GM19239 (cell line): ENCODE results near the gene UBB.

Experiments
- DNase-seq: peaks from one replicate; pipeline ENCODE4 v3.0.0; 2011; ENCODE audit warnings: low spot score; ENCODE audit not compliant: insufficient read length
- FAIRE-seq: peaks from 2 replicates; lab custom pipeline; 2011; peaks lifted over from hg19 to GRCh38; lab: Jason Lieb, UNC

The UBB gene

GRCh38 chr17:16417399-16417798 lies 36.5 kb downstream of the UBB start:
- FAIRE-seq = no peak
- DNase-seq = no peak

- FAIRE-seq = peak; percentile 47
- DNase-seq = no peak
Observed at GRCh38 chr17:16417896-16418684, 37.2 kb downstream of the UBB start.

GRCh38 chr17:16418685-16419068 lies 37.8 kb downstream of the UBB start:
- DNase-seq (no peak), FAIRE-seq (peak; percentile 57)

GRCh38 chr17:16419074-16419928 lies 38.4 kb downstream of the UBB start:
- no peak for DNase-seq
- peak; percentile 90 for FAIRE-seq

GRCh38 chr17:16419929-16420271 lies 39.0 kb downstream of the UBB start:
- FAIRE-seq (peak; percentile 48), DNase-seq (no peak)

- FAIRE-seq (no peak), DNase-seq (no peak)
Observed at GRCh38 chr17:16422416-16422815, 41.5 kb downstream of the UBB start.

- FAIRE-seq = no peak
- DNase-seq = no peak
Observed at GRCh38 chr17:16423226-16423872, 42.5 kb downstream of the UBB start.

- no peak for FAIRE-seq
- DNase-seq = no peak
Observed at GRCh38 chr17:16425202-16425601, 44.3 kb downstream of the UBB start.

GRCh38 chr17:16425698-16426659 lies 45.1 kb downstream of the UBB start:
- no peak for FAIRE-seq
- DNase-seq = no peak

- DNase-seq = no peak
- no peak for FAIRE-seq
Observed at GRCh38 chr17:16427020-16427419, 46.1 kb downstream of the UBB start.

GRCh38 chr17:16428098-16428882 lies 47.4 kb downstream of the UBB start:
- DNase-seq (no peak), FAIRE-seq (peak; percentile 14)

- no peak for FAIRE-seq
- no peak for DNase-seq
Observed at GRCh38 chr17:16429083-16429482, 48.2 kb downstream of the UBB start.

- DNase-seq (no peak), FAIRE-seq (no peak)
Observed at GRCh38 chr17:16430650-16431049, 49.8 kb downstream of the UBB start.

- FAIRE-seq (no peak), DNase-seq (no peak)
Observed at GRCh38 chr17:16432017-16432416, 51.1 kb downstream of the UBB start.
